Adipocyte (in vitro differentiated cells): ENCODE results near the gene VPS35.
A peak's percentile ranks its signal among the peaks of the same experiment; 100 is the strongest.
"Not testable (repeated sequence)": the region's sequence is repeated elsewhere in the genome, so short reads cannot be mapped to it uniquely, and the experiment has no call there.

Experiments used
- DNase-seq: peaks from one replicate; pipeline ENCODE4 v3.0.0-alpha.2; 2015; ENCODE audit warnings: low read depth
- H3K27me3 ChIP-seq: replicated peaks from 2 replicates; pipeline ENCODE4 v1.7.0; 2013; ENCODE audit warnings: mild to moderate bottlenecking, low read length, moderate library complexity; ENCODE audit not compliant: control insufficient read depth, insufficient read depth
- H3K36me3 ChIP-seq: 2 replicates; pipeline ENCODE4 v1.7.0; 2013; ENCODE audit warnings: low read length, mild to moderate bottlenecking, moderate library complexity; ENCODE audit not compliant: control insufficient read depth, insufficient read depth, severe bottlenecking
- H3K4me1 ChIP-seq: 2 replicates; pipeline ENCODE4 v1.7.0; 2013; ENCODE audit warnings: mild to moderate bottlenecking, low read length, moderate library complexity; ENCODE audit not compliant: control insufficient read depth, insufficient read depth
- H3K4me3 ChIP-seq: 2 replicates; pipeline ENCODE4 v1.7.0; 2013; ENCODE audit warnings: mild to moderate bottlenecking, low read length, moderate library complexity
- H3K9ac ChIP-seq: 2 replicates; pipeline ENCODE4 v1.7.0; 2013; ENCODE audit warnings: mild to moderate bottlenecking, low read length, moderate library complexity
- H3K9me3 ChIP-seq: 2 replicates; pipeline ENCODE4 v1.7.0; 2013; ENCODE audit warnings: mild to moderate bottlenecking, low read length, moderate library complexity; ENCODE audit not compliant: control insufficient read depth

Gene VPS35

GRCh38 chr16:46649588-46650253 is 39.3 kb downstream of the VPS35 start:
- H3K9me3 ChIP-seq, result no peaks in the 10 kb centered on the region
- H3K36me3 ChIP-seq, result no peaks in the 10 kb centered on the region
- no peak for DNase-seq

GRCh38 chr16:46648656-46649055 is 40.3 kb downstream of the VPS35 start:
- Histone ChIP-seq H3K9ac (no peak overlapping the region), H3K4me3 (no peak overlapping the region), H3K4me1 (peaks cover 13% of the 10 kb centered on the region), H3K27me3 (no peaks in the 10 kb centered on the region), H3K36me3 (no peaks in the 10 kb centered on the region), H3K9me3 (no peaks in the 10 kb centered on the region)
- DNase-seq, result no peak

More at GRCh38 chr16:46649588-46650253, 39.3 kb downstream of the VPS35 start:
- Histone ChIP-seq H3K9ac (peak overlapping the region; percentile 78), H3K4me1 (peaks cover 13% of the 10 kb centered on the region), H3K4me3 (peak overlapping the region; percentile 78), H3K27me3 (no peaks in the 10 kb centered on the region)

- no peaks in the 10 kb centered on the region for H3K27me3 ChIP-seq
- H3K4me3 ChIP-seq, result no peak overlapping the region
- peaks cover 6% of the 10 kb centered on the region for H3K4me1 ChIP-seq
- peak; percentile 55 for DNase-seq
- no peak overlapping the region for H3K9ac ChIP-seq
- no peaks in the 10 kb centered on the region for H3K9me3 ChIP-seq
- H3K36me3 ChIP-seq, result no peaks in the 10 kb centered on the region
Observed at GRCh38 chr16:46638947-46639925, 49.7 kb downstream of the VPS35 start.

- H3K4me3 ChIP-seq, result no peak overlapping the region
- H3K36me3 ChIP-seq, result no peaks in the 10 kb centered on the region
- no peaks in the 10 kb centered on the region for H3K27me3 ChIP-seq
- H3K9ac ChIP-seq, result no peak overlapping the region
- no peaks in the 10 kb centered on the region for H3K9me3 ChIP-seq
- DNase-seq, result no peak
- peaks cover 14% of the 10 kb centered on the region for H3K4me1 ChIP-seq
Observed at GRCh38 chr16:46632778-46633733, 55.9 kb downstream of the VPS35 start.

- no peaks in the 10 kb centered on the region for H3K36me3 ChIP-seq
- no peaks in the 10 kb centered on the region for H3K27me3 ChIP-seq
- peak overlapping the region; percentile 7 for H3K4me3 ChIP-seq
- H3K9me3 ChIP-seq, result no peaks in the 10 kb centered on the region
- peak; percentile 86 for DNase-seq
- H3K4me1 ChIP-seq, result peaks cover 14% of the 10 kb centered on the region
- H3K9ac ChIP-seq, result peak overlapping the region; percentile 61
Observed at GRCh38 chr16:46629331-46630219, 59.4 kb downstream of the VPS35 start.

GRCh38 chr16:46627746-46628145 is 61.2 kb downstream of the VPS35 start:
- H3K9ac ChIP-seq, result no peak overlapping the region
- no peak for DNase-seq

GRCh38 chr16:46626681-46627080 is 62.3 kb downstream of the VPS35 start:
- not testable (repeated sequence) for H3K9me3 ChIP-seq, H3K9ac ChIP-seq, H3K4me3 ChIP-seq, H3K27me3 ChIP-seq, DNase-seq, H3K36me3 ChIP-seq
- H3K4me1 ChIP-seq, result peaks cover 14% of the 10 kb centered on the region

More at GRCh38 chr16:46627746-46628145, 61.2 kb downstream of the VPS35 start:
- Histone ChIP-seq H3K4me1 (peaks cover 14% of the 10 kb centered on the region), H3K36me3 (no peaks in the 10 kb centered on the region), H3K9me3 (no peaks in the 10 kb centered on the region), H3K27me3 (no peaks in the 10 kb centered on the region), H3K4me3 (no peak overlapping the region)

GRCh38 chr16:46624862-46625261 is 64.1 kb downstream of the VPS35 start:
- H3K9me3 ChIP-seq, H3K9ac ChIP-seq, H3K4me3 ChIP-seq, H3K36me3 ChIP-seq, DNase-seq, H3K27me3 ChIP-seq: not testable (repeated sequence)
- peaks cover 17% of the 10 kb centered on the region for H3K4me1 ChIP-seq

GRCh38 chr16:46623707-46624106 is 65.3 kb downstream of the VPS35 start:
- H3K4me1 ChIP-seq, H3K36me3 ChIP-seq, DNase-seq, H3K4me3 ChIP-seq, H3K9me3 ChIP-seq, H3K27me3 ChIP-seq, H3K9ac ChIP-seq: not testable (repeated sequence)

- not testable (repeated sequence) for H3K27me3 ChIP-seq, DNase-seq, H3K36me3 ChIP-seq, H3K4me1 ChIP-seq, H3K9ac ChIP-seq, H3K4me3 ChIP-seq, H3K9me3 ChIP-seq
Observed at GRCh38 chr16:46623246-46623645, 65.7 kb downstream of the VPS35 start.
